Fibroblast of pulmonary artery (primary cell): ENCODE measurements around the gene SAA1.
"Not testable (repeated sequence)": the region's sequence is repeated elsewhere in the genome, so short reads cannot be mapped to it uniquely, and the experiment has no call there.

Experiments
- DNase-seq: peaks from one replicate; pipeline ENCODE4 v3.0.0-alpha.2; 2010; ENCODE audit warnings: low read depth
- H3K4me3 ChIP-seq: replicated peaks from 2 replicates; pipeline ENCODE4 v1.5.1; 2011; ENCODE audit warnings: low read depth, mild to moderate bottlenecking, control low read depth, low read length, moderate library complexity
- TF ChIP-seq, protein P1 (sequence below): IDR thresholded peaks from 2 replicates; pipeline ENCODE4 v1.5.1; 2011; ENCODE audit warnings: mild to moderate bottlenecking, control low read depth, low read length, inconsistent platforms; ENCODE audit errors: missing control alignments

The SAA1 gene

DNA sequence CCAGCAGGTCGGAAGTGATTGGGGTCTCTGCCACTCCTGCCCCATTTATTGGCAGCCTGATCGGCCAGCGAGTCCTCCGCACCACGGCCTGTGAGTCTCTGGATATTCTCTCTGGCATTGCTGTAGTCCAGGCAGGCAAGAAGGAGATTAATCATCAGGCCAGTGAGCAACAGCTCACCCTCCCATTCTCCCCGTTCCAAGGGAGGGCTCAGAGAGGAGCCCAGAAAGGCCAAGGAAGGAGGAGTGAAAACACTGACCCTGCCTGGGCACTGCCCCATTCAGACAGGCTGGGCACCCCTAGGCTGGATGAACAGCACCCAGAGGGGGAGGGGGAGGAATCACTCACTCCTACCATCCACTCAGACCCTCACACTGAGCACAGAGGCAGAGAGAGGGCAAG, 20.7 kb upstream of the SAA1 start:
- H3K4me3 ChIP-seq, result no peak overlapping the region
- TF ChIP-seq, protein P1, sequence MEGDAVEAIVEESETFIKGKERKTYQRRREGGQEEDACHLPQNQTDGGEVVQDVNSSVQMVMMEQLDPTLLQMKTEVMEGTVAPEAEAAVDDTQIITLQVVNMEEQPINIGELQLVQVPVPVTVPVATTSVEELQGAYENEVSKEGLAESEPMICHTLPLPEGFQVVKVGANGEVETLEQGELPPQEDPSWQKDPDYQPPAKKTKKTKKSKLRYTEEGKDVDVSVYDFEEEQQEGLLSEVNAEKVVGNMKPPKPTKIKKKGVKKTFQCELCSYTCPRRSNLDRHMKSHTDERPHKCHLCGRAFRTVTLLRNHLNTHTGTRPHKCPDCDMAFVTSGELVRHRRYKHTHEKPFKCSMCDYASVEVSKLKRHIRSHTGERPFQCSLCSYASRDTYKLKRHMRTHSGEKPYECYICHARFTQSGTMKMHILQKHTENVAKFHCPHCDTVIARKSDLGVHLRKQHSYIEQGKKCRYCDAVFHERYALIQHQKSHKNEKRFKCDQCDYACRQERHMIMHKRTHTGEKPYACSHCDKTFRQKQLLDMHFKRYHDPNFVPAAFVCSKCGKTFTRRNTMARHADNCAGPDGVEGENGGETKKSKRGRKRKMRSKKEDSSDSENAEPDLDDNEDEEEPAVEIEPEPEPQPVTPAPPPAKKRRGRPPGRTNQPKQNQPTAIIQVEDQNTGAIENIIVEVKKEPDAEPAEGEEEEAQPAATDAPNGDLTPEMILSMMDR, result no peak
- no peak for DNase-seq

DNA sequence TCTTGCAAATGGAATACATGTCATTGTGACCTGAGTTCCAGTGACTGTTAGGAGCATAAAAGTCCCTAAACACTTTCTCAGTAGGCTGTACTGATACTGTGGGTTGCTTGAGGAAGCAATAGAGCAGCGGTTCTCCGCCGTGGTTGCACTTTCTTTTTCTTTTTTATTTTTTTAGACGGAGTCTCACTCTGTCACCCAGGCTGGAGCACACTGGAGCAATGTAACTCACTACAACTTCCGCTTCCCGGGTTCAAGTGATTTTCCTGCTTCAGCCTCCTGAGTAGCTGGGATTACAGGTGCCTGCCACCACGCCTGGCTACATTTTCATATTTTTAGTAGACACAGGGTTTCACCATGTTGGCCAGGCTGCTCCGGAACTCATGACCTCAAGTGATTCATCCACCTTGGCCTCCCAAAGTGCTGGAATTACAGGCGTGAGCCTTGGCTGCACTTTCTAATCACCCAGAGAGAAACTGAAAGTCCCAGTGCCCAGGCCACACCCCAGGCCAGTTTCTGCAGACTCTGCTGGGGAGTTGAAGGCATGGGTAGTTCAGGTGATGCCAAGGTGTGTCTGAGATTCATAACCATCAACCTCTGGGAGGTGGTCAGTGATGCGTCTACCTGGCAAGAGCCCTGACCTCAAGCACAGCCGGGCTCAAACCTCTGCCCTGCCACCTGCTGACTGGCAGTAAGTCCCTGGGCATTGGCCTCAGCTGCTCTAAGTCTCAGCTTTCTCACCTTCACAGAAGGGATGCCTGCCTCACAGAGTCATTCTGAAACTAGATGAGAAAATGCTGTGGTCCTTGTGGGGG, 19.5 kb upstream of the SAA1 start:
- DNase-seq, H3K4me3 ChIP-seq: not testable (repeated sequence)

DNA sequence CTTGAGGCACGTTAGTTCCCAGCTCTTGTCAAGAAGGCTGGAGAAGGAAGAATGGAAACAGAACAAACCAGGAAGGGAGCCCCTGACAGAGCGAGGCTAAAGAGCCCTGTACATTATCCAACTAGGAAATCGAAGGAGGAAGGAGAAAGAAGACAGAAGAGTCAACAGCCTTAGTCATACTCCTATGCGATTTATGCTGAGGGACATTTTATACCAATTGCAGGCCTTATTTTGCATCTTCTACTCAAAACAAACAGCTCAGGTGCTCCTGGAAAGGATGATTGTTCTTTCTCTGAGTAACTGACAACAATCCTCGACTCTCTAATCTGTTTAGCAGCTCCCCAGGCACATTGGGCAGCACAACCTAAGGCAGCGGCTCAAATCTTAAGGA, 18.9 kb upstream of the SAA1 start:
- H3K4me3 ChIP-seq, DNase-seq: not testable (repeated sequence)

DNA sequence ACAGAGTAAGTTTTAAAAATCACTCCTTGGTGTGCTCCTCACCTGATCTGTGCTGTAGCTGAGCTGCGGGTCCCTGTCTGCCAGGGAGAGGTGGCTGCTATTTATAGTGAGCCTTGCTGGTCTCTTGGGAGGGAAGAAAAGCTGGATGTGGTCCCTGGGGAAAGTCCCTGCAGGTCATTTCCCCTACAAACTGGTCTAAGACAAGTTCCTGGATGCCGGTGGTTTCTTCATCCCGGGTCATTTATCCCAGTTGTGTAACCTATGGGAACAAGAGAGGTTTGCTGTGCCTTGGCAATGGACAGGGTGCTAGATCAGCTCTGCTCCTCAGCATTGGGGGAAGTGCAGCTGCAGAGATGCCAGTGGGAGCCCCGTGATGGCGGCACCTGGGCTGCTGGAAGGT, 17.5 kb upstream of the SAA1 start, which contains the start of gene SAA2:
Gene SAA2, minus strand, starts transcription at position 108 of the 400 bp plus-strand sequence. CDS start 657 bp downstream, outside the sequence.
- H3K4me3 ChIP-seq, result no peak within 1 kb of the TSS
- DNase-seq, result no peak
- TF ChIP-seq, protein P1, result no peak

DNA sequence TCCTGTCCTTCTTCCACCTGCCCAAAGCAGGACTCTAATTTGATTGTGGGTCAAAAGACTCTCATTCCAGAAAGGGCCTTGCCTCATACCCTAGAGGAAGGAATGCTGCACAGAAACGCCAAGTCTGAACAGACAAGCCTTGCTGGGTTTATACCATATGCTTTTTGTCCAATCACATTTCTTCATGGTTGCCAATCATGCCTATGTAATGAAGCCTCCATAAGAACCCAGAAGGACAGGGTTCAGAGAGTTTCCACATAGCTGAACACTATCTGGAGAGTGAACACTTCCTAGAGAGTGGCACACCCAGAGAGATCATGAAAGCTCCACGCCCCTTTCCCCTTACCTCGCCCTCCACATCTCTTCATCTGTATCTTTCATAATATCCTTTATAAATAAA, 12.8 kb upstream of the SAA1 start:
- H3K4me3 ChIP-seq, result no peak overlapping the region
- no peak for DNase-seq
- TF ChIP-seq, protein P1, result no peak

DNA sequence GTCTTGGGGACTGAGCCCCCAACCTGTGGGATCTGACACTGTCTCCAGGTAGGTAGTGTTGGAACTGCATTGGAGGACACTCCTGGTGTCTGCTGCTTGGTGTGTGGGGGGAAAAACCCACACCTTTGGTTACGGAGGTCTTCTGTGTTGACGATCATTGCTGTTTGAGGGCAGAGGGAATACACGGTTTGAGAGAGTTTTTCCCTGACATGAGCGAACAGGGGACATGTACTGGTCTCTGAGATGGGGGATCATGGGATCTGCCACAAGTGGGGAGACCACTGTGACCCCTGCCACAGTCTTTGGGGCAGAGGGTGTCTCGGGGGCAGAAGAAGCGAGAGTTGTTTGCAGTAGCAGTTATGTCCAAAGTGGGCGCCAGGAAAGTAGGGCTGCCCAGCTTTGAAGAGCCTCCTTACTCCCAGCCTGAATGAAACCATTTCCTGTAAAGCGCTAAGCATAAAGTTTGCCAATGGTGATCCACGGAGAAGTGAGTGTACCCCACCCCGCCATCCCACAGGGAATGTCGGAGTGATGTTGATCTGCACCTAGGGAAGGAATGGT, 12.2 kb upstream of the SAA1 start:
- TF ChIP-seq, protein P1, result no peak
- no peak for DNase-seq
- no peak overlapping the region for H3K4me3 ChIP-seq

DNA sequence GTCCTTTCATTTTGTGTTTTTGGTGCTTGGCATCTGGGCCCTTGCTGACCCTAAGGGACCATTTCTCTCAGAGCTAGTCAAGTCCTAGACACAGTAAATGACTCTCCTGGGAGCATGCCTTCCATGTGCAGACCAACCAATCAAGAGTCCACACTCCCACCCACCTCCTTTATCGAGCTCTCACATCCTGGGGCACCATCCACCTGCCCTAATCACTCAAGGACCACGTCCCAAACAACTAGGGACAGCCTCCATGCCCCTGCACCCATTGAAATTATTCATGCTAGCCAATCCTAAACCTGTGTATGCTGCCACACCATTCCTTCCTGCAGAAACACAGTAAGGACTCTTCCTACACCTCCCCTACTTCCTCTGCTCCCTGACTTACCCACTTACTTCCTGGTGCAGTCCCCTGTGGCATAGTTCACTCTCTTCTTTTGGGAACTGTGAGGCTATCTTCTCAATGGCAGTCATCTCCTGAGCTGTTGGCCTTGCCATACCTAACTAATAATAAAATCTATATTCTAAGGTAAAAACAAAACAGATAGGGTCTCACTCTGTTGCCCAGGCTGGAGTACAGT, 11.2 kb upstream of the SAA1 start:
- H3K4me3 ChIP-seq, result no peak overlapping the region
- TF ChIP-seq, protein P1, result no peak
- no peak for DNase-seq

DNA sequence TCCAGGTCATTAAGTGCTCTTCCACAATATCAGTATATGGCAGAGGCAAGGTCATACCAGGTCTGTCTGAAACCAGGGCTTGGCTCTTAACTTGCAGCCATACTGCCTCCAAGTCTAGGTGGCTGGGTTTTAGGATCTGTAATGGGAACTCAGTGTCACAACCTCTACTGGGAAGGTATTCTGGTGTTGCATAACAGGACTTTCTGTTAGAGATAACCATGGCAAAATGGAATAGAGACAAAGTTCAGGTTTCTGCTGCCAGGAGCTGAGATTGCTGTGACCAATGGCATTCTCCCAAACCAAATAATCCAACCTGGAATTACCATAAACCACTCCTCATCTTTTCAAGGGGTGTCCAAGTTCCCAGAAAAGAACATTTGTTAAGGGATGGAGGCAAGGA, 6.8 kb upstream of the SAA1 start:
- TF ChIP-seq, protein P1, result no peak
- H3K4me3 ChIP-seq, result no peak overlapping the region
- no peak for DNase-seq
